ENCODE measurements around the gene L3MBTL4. TPM values are rescaled to one million over a fixed set of nuclear protein-coding genes. Genes with fewer than 3 reads are reported as not detected.

Gene L3MBTL4
- total and polyA plus RNA-seq, 8 donors: 2.5 to 15.1 (median 6.4) TPM

- ATAC-seq (no peak), DNase-seq (no peak), FAIRE-seq (no peak)
- TF ChIP-seq CTCF (IDR thresholded peaks at IDR 0.05): no peak
- H3K9me3 ChIP-seq: no peaks in the 10 kb centered on the region
- no peaks in the 10 kb centered on the region for H3K36me3 ChIP-seq
- no peaks in the 10 kb centered on the region for H3K4me1 ChIP-seq
- no peak overlapping the region for H3K27ac ChIP-seq
- H3K4me3 ChIP-seq: no peak overlapping the region
- H3K27me3 ChIP-seq: no peaks in the 10 kb centered on the region
- intact Hi-C loops (cut with DNase I): no loop called here
- WGBS, 2 donors: 75 to 77% methylated on average over 6 of the region's 6 CpGs
Observed at GRCh38 chr18:6058941-6059340, 355.8 kb downstream of the L3MBTL4 start.

GRCh38 chr18:6057604-6058003, 357.1 kb downstream of the L3MBTL4 start:
- Histone ChIP-seq H3K27ac (no peak overlapping the region), H3K36me3 (no peaks in the 10 kb centered on the region), H3K9me3 (no peaks in the 10 kb centered on the region), H3K4me3 (no peak overlapping the region), H3K27me3 (no peaks in the 10 kb centered on the region), H3K4me1 (peaks cover 0 to 4% (median 0%) of the 10 kb centered on the region in 3 donors)
- DNase-seq: no peak
- intact Hi-C loops (cut with DNase I): no loop called here
- no peak for TF ChIP-seq CTCF (IDR thresholded peaks at IDR 0.05)
- 71 to 74% methylated on average over 3 of the region's 3 CpGs for WGBS, 2 donors
- FAIRE-seq: peak; percentile 32
- ATAC-seq: no peak

GRCh38 chr18:6056171-6056910, 358.4 kb downstream of the L3MBTL4 start:
- ATAC-seq (no peak), FAIRE-seq (no peak), DNase-seq (no peak)
- intact Hi-C loops (cut with DNase I): no loop called here
- Histone ChIP-seq H3K36me3 (no peaks in the 10 kb centered on the region), H3K27me3 (no peaks in the 10 kb centered on the region), H3K4me1 (peaks cover 0 to 4% (median 0%) of the 10 kb centered on the region in 3 donors), H3K9me3 (no peaks in the 10 kb centered on the region), H3K4me3 (no peak overlapping the region), H3K27ac (no peak overlapping the region)
- 82 to 83% methylated on average over 7 of the region's 7 CpGs for WGBS, 2 donors
- no peak for TF ChIP-seq CTCF (IDR thresholded peaks at IDR 0.05)

- Histone ChIP-seq H3K4me3 (no peak overlapping the region), H3K36me3 (no peaks in the 10 kb centered on the region), H3K9me3 (no peaks in the 10 kb centered on the region), H3K27me3 (no peaks in the 10 kb centered on the region), H3K27ac (no peak overlapping the region), H3K4me1 (peaks cover 0 to 4% (median 0%) of the 10 kb centered on the region in 3 donors)
- intact Hi-C loops (cut with DNase I): no loop called here
- ATAC-seq (no peak), DNase-seq (no peak), FAIRE-seq (no peak)
- WGBS, 2 donors: 82 to 89% methylated on average over 5 of the region's 5 CpGs
- TF ChIP-seq CTCF (IDR thresholded peaks at IDR 0.05): no peak
Observed at GRCh38 chr18:6055711-6056110, 359.0 kb downstream of the L3MBTL4 start.

- Histone ChIP-seq H3K27me3 (no peaks in the 10 kb centered on the region), H3K4me3 (no peak overlapping the region), H3K36me3 (no peaks in the 10 kb centered on the region), H3K4me1 (peaks cover 0 to 4% (median 0%) of the 10 kb centered on the region in 3 donors), H3K27ac (no peak overlapping the region), H3K9me3 (no peaks in the 10 kb centered on the region)
- 87 to 88% methylated on average over 9 of the region's 9 CpGs for WGBS, 2 donors
- FAIRE-seq: no peak
- TF ChIP-seq CTCF (IDR thresholded peaks at IDR 0.05): no peak
- no peak for ATAC-seq
- intact Hi-C loops (cut with DNase I): no loop called here
- no peak for DNase-seq
Observed at GRCh38 chr18:6054256-6054842, 360.4 kb downstream of the L3MBTL4 start.
